IMR-90 (cell line): ENCODE results near the gene HNRNPL.
"Not testable (repeated sequence)": the region's sequence is repeated elsewhere in the genome, so short reads cannot be mapped to it uniquely, and the experiment has no call there.

Experiments used
- CEBPB ChIP-seq: IDR thresholded peaks from 2 replicates; pipeline ENCODE4 v1.6.1; 2012; ENCODE audit warnings: low read depth, low read length, improper control_type of control experiment
- CHD1 ChIP-seq: IDR thresholded peaks from 2 replicates; pipeline ENCODE4 v1.6.1; 2012; ENCODE audit warnings: low read depth, low read length, improper control_type of control experiment
- FOS ChIP-seq: fragments of 150-350 bp; IDR thresholded peaks from 2 replicates; pipeline ENCODE4 v1.6.1; 2016; ENCODE audit warnings: low read depth, low read length
- POLR2A ChIP-seq: IDR thresholded peaks from 2 replicates; pipeline ENCODE4 v1.6.1; 2012; ENCODE audit warnings: mild to moderate bottlenecking, low read depth, low read length
- RFX5 ChIP-seq: IDR thresholded peaks from 2 replicates; pipeline ENCODE4 v1.8.0; 2012; ENCODE audit warnings: low read depth, mild to moderate bottlenecking, low read length, moderate library complexity
- TF ChIP-seq, protein P1 (sequence below): conservative IDR thresholded peaks from 2 replicates; pipeline ENCODE4 v1.5.1; 2012; ENCODE audit warnings: mild to moderate bottlenecking, low read depth, low read length, improper control_type of control experiment
- TF ChIP-seq, protein P2 (sequence below): fragments of 150-350 bp; IDR thresholded peaks from 2 replicates; pipeline ENCODE4 v1.6.1; 2017; ENCODE audit warnings: mild to moderate bottlenecking, antibody characterized with exemption, low read length, low read depth

DNA sequence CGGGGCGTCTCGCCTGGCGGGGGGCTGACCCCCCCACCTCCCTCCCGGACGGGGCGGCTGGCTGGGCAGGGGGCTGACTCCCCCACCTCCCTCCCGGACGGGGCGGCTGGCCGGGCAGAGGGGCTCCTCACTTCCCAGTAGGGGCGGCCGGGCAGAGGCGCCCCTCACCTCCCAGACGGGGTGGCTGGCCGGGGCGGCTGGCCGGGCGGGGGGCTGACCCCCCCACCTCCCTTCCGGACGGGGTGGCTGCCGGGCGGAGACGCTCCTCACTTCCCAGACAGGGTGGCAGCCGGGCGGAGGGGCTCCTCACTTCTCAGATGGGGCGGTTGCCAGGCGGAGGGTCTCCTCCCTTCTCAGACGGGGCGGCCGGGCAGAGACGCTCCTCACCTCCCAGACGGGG, 52.0 kb downstream of the HNRNPL start:
- TF ChIP-seq, protein P1, sequence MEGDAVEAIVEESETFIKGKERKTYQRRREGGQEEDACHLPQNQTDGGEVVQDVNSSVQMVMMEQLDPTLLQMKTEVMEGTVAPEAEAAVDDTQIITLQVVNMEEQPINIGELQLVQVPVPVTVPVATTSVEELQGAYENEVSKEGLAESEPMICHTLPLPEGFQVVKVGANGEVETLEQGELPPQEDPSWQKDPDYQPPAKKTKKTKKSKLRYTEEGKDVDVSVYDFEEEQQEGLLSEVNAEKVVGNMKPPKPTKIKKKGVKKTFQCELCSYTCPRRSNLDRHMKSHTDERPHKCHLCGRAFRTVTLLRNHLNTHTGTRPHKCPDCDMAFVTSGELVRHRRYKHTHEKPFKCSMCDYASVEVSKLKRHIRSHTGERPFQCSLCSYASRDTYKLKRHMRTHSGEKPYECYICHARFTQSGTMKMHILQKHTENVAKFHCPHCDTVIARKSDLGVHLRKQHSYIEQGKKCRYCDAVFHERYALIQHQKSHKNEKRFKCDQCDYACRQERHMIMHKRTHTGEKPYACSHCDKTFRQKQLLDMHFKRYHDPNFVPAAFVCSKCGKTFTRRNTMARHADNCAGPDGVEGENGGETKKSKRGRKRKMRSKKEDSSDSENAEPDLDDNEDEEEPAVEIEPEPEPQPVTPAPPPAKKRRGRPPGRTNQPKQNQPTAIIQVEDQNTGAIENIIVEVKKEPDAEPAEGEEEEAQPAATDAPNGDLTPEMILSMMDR: not testable (repeated sequence)
- TF ChIP-seq RFX5, POLR2A, FOS, CHD1, CEBPB: not testable (repeated sequence)
- TF ChIP-seq, protein P2, sequence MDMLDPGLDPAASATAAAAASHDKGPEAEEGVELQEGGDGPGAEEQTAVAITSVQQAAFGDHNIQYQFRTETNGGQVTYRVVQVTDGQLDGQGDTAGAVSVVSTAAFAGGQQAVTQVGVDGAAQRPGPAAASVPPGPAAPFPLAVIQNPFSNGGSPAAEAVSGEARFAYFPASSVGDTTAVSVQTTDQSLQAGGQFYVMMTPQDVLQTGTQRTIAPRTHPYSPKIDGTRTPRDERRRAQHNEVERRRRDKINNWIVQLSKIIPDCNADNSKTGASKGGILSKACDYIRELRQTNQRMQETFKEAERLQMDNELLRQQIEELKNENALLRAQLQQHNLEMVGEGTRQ: not testable (repeated sequence)
